HG03159 (cell line): ENCODE results near the gene PCSK9.

Source experiments
- ATAC-seq: cut with Tn5 transposase; IDR thresholded peaks from one replicate; pipeline ENCODE4 v1.9.1; 2021; ENCODE audit warnings: mild to moderate bottlenecking, moderate library complexity; ENCODE audit not compliant: unreplicated experiment

PCSK9 gene

GRCh38 chr1:55039342-55040082 is at the start of gene PCSK9:
Gene PCSK9 (plus strand): TSS chr1:55039548. CDS start chr1:55039838, 290 bp downstream.
- no peak for ATAC-seq

DNA sequence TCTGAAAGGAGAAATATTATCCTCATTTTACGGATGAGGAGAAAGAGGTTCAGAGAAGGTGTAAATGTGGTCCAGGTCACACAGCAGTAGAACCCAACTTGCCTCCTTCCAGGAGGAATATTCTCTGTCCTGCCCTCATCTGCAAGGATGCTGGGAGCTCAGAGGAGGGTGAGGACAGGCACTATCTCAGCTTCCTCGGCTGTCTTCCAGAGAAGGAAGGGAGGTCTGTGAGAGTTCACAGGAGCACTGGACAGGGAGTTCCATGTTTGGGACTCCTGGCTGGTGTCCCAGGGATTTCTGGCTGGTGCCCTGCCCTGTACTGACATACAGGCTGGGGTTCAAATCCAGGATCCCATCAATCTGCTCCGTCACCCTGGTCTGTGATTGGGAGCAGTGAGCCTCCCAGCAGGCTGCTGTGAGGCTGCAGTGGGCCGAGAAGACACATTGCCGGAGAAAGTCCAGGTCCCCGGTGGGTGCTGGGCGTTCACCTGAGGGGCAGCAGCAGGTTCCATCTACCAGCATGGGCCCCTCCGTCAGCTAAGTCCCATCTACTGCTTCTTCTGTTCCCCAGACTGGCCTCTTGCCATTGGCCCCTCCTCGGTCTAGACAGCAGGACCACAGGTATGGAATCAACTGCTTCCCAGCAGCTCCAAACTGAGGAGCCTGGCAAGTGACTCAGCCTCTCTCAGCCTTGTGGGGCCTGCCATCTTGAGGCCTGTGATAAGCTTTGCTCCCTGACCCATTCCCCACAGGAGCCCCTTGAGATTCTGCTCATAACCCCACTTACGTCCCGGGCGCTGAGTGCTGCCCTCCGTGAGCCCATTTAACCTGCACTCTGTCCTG is 49.2 kb upstream of the PCSK9 start:
- no peak for ATAC-seq

DNA sequence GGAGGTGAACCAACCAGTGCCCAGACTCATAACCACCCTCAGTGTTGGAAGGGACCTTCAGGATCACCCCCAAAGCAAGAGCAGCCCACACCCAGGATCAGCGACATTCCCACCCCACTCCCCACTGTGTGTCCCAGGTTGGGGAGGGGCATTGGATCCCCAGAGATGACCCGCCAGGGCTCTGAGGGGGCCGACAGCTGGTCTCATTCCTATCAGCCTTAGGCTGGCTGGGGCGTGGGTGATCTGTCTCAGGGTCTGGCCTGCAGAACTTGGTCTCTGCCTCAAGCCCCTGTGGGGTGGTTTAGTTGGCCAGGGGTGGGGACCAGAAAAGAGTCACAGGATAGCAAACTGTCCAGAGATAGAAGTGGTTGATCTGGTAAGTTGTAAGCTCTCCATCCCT is 48.4 kb upstream of the PCSK9 start:
- ATAC-seq: no peak

GRCh38 chr1:54991939-54992338 is 47.4 kb upstream of the PCSK9 start:
- ATAC-seq: no peak

DNA sequence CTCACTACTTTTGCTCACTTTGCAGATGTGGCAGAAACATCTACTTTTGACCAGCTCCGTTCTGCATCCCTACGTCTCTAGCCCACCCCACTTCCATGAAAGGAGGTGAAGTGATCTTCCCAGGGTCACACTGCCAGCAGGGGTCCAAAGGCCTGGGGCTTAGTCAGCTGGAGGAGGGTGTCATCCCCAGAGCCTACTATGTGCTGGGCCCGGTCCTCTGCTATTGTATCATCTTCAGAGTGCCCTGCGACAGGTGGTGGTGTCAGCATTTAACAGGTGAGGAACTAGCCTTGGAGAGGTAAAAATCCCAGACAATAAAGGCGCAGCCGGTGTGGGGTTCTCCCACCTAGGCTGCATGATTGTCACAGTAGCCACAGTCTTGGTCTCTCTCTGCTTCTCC is 46.2 kb upstream of the PCSK9 start:
- ATAC-seq: no peak

- ATAC-seq: no peak
Measured at GRCh38 chr1:54994355-54994990, 44.9 kb upstream of the PCSK9 start.

- no peak for ATAC-seq
Measured at GRCh38 chr1:54995013-54995760, 44.2 kb upstream of the PCSK9 start.

GRCh38 chr1:54995835-54996234 is 43.5 kb upstream of the PCSK9 start:
- ATAC-seq: no peak

DNA sequence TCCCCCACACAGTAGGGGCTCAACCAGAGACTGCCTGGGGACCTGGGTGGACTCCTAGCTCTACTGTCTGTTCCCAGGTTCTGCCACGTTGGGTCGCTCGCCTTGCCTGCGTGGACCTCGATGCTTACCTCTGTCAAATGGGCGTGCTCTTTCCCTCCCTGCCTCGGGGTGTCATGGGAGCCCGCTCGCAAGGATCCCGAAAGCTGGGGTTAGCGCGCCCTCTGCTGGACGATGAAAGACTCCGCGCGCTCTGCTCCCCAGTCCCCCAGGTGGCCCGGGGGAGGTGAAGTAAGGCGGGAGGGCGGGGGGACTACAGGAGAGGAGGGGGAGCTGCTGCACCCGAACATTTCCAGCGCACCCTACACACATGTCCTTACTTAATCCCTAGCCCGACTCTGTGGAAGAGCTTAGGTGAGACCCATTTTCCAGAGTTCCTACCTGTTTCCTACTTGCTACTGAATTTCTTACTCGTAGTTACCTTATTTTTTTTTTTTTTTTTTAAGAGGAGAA is 42.9 kb upstream of the PCSK9 start:
- ATAC-seq: peak; percentile 79

GRCh38 chr1:54996869-54997710 is 42.3 kb upstream of the PCSK9 start:
- no peak for ATAC-seq

DNA sequence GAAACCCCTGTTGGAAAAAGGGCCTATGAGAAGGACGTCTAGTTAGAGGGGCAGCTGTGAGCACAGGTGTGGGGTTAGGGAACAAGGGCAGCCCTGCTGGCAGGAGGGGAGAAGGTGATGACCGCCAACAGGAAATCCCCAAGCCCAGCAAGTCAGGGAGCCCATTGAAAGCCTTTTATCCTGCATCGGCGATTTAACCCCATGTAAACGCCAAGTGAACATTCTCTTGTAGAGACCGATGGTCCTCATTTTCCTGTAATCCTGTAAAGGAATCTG is 41.7 kb upstream of the PCSK9 start:
- ATAC-seq: no peak

DNA sequence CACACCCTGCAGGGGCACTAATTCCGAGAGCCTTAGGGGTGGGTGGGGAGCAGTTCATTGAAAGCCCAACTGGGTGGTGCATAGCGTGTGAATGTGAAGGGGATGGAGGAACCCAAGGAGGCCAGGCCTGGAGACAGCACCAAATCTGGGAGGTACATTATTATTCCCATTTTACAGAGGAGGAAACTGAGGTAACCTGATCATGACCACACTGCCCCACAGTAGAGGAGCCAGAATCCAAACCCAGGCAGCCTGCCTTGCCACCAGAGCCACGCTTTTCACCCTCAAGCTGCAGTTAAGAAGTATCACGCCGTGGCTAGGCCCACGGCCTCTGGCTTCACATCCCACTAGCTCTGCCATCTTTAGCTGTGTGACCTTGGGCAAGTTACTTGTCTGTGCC is 41.2 kb upstream of the PCSK9 start:
- ATAC-seq: no peak

- no peak for ATAC-seq
Measured at GRCh38 chr1:54998677-54999076, 40.7 kb upstream of the PCSK9 start, which contains the start of gene BSND. Gene BSND (plus strand): TSS chr1:54998933. CDS start chr1:54999187, 254 bp downstream.

- no peak for ATAC-seq
Measured at GRCh38 chr1:55000110-55001085, 39.0 kb upstream of the PCSK9 start.

DNA sequence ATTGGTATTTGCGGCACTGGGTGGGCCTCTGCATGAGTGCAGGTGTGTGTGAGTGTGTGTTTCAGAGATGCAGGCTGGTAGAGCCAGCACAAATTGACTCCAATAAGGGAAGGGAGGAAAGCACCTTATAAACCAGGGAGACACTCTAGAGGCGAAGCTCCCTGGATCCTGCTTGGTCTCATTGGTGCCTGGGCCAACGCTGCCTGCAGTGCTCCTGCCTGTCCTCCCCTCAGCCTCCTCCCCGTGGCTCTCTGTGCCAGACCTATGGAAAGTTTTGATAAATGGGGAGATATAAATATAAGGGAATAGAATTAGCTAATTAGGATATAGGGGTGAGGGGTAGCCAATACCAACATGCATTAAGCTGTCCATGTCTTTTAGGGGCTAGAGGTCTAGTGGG is 38.0 kb upstream of the PCSK9 start:
- ATAC-seq: no peak

- no peak for ATAC-seq
Measured at GRCh38 chr1:55002686-55003085, 36.7 kb upstream of the PCSK9 start.

DNA sequence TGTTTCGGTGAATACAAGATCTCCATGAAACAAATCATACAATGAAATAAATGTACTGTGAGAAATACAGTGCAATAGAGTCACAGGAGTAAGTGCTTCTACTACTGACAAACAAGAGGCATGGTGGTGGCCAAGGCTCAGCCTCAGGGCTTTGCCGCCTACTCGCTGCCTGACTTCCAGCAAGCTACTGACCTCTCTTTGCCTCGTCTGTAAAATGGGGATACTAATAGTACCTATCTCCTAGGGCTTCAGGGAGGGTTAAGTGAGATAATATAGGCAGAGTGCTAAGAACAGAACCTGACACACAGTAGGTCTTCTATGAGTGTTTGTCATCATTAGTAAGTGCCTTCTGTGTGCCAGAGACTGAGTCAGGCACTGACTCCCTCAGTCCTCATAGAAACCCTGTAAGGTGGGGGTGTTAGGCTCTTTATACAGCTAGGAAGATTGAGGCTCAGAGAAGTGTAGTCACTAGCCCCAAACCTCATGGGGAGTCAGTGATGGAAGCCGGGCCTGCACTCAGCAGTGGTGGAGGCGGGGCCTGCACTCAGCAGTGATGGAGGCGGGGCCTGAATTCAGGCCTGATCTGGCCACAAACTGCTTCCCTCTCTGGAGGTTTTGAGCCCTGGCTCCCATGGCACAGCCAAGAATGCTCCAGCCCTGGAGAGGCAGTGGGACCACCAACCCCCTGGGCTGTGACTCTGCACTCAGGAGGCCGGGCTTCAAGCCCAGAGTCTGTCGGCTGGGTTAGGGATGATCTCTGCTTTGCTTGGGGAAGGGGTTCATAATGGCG is 33.8 kb upstream of the PCSK9 start:
- no peak for ATAC-seq

DNA sequence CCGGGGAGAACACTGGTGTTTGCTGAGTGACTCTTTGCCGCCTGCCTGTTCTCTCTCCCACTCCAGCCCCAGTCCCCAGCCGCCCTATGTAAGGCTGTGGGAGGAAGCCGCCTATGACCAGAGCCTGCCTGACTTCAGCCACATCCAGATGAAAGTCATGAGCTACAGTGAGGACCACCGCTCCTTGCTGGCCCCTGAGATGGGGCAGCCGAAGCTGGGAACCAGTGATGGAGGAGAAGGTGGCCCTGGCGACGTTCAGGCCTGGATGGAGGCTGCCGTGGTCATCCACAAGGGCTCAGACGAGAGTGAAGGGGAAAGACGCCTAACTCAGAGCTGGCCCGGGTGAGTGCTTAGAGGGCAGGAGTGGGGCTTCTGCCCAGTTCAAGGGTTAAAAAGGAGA is 32.4 kb upstream of the PCSK9 start:
- ATAC-seq: no peak
